Liver (tissue), 9 donors: Measurements from ENCODE around the gene GGN. TPM values are rescaled to one million over a fixed set of nuclear protein-coding genes. Genes with fewer than 3 reads are reported as not detected.

Experiments used
- DNase-seq: peaks from one replicate; pipeline ENCODE4 v3.0.0-alpha.2; 2017; ENCODE audit warnings: low spot score
- H3K27ac ChIP-seq, 2 donors: one replicate each; pipeline ENCODE4 v1.7.0; 2013; ENCODE audit warnings: inconsistent platforms in 2 of 2, low read length in 2 of 2, control low read depth in 1 of 2, low read depth in 1 of 2, mild to moderate bottlenecking in 1 of 2
- H3K27me3 ChIP-seq, 4 donors: one replicate each; pipeline versions ENCODE4 v1.6.1 to v1.7.0; 2013; ENCODE audit warnings: low read length in 3 of 4, inconsistent platforms in 1 of 4, mild to moderate bottlenecking in 1 of 4, moderate library complexity in 1 of 4; ENCODE audit not compliant: control insufficient read depth in 4 of 4, insufficient read depth in 4 of 4
- H3K36me3 ChIP-seq, 4 donors: one replicate each; pipeline versions ENCODE4 v1.6.1 to v1.7.0; 2013; ENCODE audit warnings: low read length in 3 of 4, mild to moderate bottlenecking in 3 of 4, low read depth in 1 of 4, moderate library complexity in 1 of 4; ENCODE audit not compliant: control insufficient read depth in 4 of 4, insufficient read depth in 3 of 4
- H3K4me1 ChIP-seq, 4 donors: one replicate each; pipeline versions ENCODE4 v1.6.1 to v1.7.0; 2013; ENCODE audit warnings: low read length in 3 of 4, mild to moderate bottlenecking in 3 of 4, moderate library complexity in 1 of 4; ENCODE audit not compliant: control insufficient read depth in 4 of 4, insufficient read depth in 4 of 4
- H3K4me3 ChIP-seq, 3 donors: one replicate each; pipeline versions ENCODE4 v1.6.1 to v1.7.0; 2013; ENCODE audit warnings: low read length in 3 of 3, control low read depth in 1 of 3, low read depth in 1 of 3, mild to moderate bottlenecking in 1 of 3
- H3K9ac ChIP-seq, 2 donors: one replicate each; pipeline ENCODE4 v1.7.0; 2013; ENCODE audit warnings: low read length in 2 of 2, mild to moderate bottlenecking in 2 of 2, moderate library complexity in 2 of 2, control low read depth in 1 of 2, low read depth in 1 of 2
- H3K9me3 ChIP-seq, 4 donors: one replicate each; pipeline versions ENCODE4 v1.6.1 to v1.7.0; 2013; ENCODE audit warnings: low read length in 3 of 4; ENCODE audit not compliant: control insufficient read depth in 4 of 4
- GABPA ChIP-seq, 2 donors: IDR thresholded peaks in 1 of 2; conservative IDR thresholded peaks in 1 of 2; 2 replicates each; pipeline ENCODE4 v1.6.1; 2016; ENCODE audit warnings: antibody characterized with exemption in 2 of 2, mild to moderate bottlenecking in 1 of 2, moderate library complexity in 1 of 2
- HNF4A ChIP-seq, 2 donors: conservative IDR thresholded peaks; 2 replicates each; pipeline ENCODE4 v1.6.1; 2016; ENCODE audit warnings: antibody characterized with exemption in 2 of 2, mild to moderate bottlenecking in 2 of 2
- HNF4G ChIP-seq: IDR thresholded peaks from 2 replicates; pipeline ENCODE4 v1.6.1; 2016; ENCODE audit warnings: antibody characterized with exemption
- JUND ChIP-seq, 2 donors: IDR thresholded peaks; 2 replicates each; pipeline ENCODE4 v1.6.1; 2016; ENCODE audit warnings: antibody characterized with exemption in 2 of 2
- MAX ChIP-seq: IDR thresholded peaks from 2 replicates; pipeline ENCODE4 v1.6.1; 2016; ENCODE audit warnings: antibody characterized with exemption
- NR2F2 ChIP-seq: IDR thresholded peaks from 2 replicates; pipeline ENCODE4 v1.6.1; 2016; ENCODE audit warnings: antibody characterized with exemption
- RAD21 ChIP-seq, 2 donors: IDR thresholded peaks; 2 replicates each; pipeline ENCODE4 v1.6.1; 2016; ENCODE audit warnings: antibody characterized with exemption in 2 of 2, mild to moderate bottlenecking in 2 of 2
- REST ChIP-seq: IDR thresholded peaks from 2 replicates; pipeline ENCODE4 v1.6.1; 2016; ENCODE audit warnings: antibody characterized with exemption, mild to moderate bottlenecking
- RXRA ChIP-seq, 2 donors: IDR thresholded peaks; 2 replicates each; pipeline ENCODE4 v1.6.1; 2017 to 2018; ENCODE audit warnings: antibody characterized with exemption in 2 of 2, mild to moderate bottlenecking in 1 of 2
- SP1 ChIP-seq: IDR thresholded peaks from 2 replicates; pipeline ENCODE4 v1.6.1; 2018; ENCODE audit warnings: antibody characterized with exemption, mild to moderate bottlenecking
- TAF1 ChIP-seq: conservative IDR thresholded peaks from 2 replicates; pipeline ENCODE4 v1.6.1; 2016; ENCODE audit warnings: antibody characterized with exemption, mild to moderate bottlenecking
- YY1 ChIP-seq: IDR thresholded peaks from 2 replicates; pipeline ENCODE4 v1.6.1; 2016; ENCODE audit warnings: antibody characterized with exemption, mild to moderate bottlenecking
- WGBS: extraction: QIAGEN DNeasy Blood & Tissue Kit; methylation state at CpG from one replicate; pipeline ENCODE4 v1.1.7; 2013; 5-methylcytosine and 5-hydroxymethylcytosine counted together
- polyA plus RNA-seq, 2 donors: library from polyadenylated mRNA; stranded (reverse) in 1 of 2; unstranded in 1 of 2; fragments of 200-250 nt in 1 of 2; fragments of >200 nt in 1 of 2; fragmentation: Nextera tagmentation in 1 of 2; extraction: Ambion mirVana in 1 of 2; gene quantifications; one replicate each; pipeline versions ENCODE4 v1.2.1 to v1.2.3, GENCODE V29; 2013 to 2015
- total RNA-seq, 2 donors: library from RNA; depleted of rRNA; stranded (reverse); fragments of >200 nt; gene quantifications; one replicate each; pipeline ENCODE4 v1.2.3, GENCODE V29; 2014
- TF ChIP-seq, protein P1 (sequence below): IDR thresholded peaks from 2 replicates; pipeline ENCODE4 v1.6.1; 2016; ENCODE audit warnings: antibody characterized with exemption
- TF ChIP-seq, protein P2 (sequence below): IDR thresholded peaks from 2 replicates; pipeline ENCODE4 v1.6.1; 2016; ENCODE audit warnings: antibody characterized with exemption
- TF ChIP-seq, protein P3 (sequence below): fragments of 150-350 bp; IDR thresholded peaks from 2 replicates; pipeline ENCODE4 v1.5.1; 2017; ENCODE audit warnings: improper control_type of control experiment, low read depth, low read length; ENCODE audit not compliant: missing input control
- donor health status: healthy.
- donor health status: healthy.
- donor health status: healthy.
- donor health status: healthy.
- donor health status: healthy.

Gene GGN
- total and polyA plus RNA-seq, 4 donors: not detected

GRCh38 chr19:38389101-38389925, 1.5 kb upstream of the GGN start:
- Histone ChIP-seq H3K27me3 (peaks cover 0 to 3% (median 0%) of the 10 kb centered on the region in 4 donors), H3K9ac (no peak overlapping the region), H3K27ac (no peak overlapping the region), H3K4me1 (peaks cover 7 to 23% (median 16%) of the 10 kb centered on the region in 4 donors), H3K36me3 (peaks cover 0 to under 1% (median 0%) of the 10 kb centered on the region in 4 donors), H3K9me3 (no peaks in the 10 kb centered on the region), H3K4me3 (no peak overlapping the region)
- TF ChIP-seq HNF4G (no peak), HNF4A (conservative IDR thresholded peaks at IDR 0.05) (no peak), RAD21 (IDR thresholded peaks at IDR 0.05) (no peak), JUND (IDR thresholded peaks at IDR 0.05) (no peak), SP1 (no peak), REST (no peak), YY1 (no peak), RXRA (IDR thresholded peaks at IDR 0.05) (no peak), NR2F2 (no peak), GABPA (IDR thresholded peaks at IDR 0.05 in 1 of 2, conservative IDR thresholded peaks at IDR 0.05 in 1 of 2) (no peak), MAX (no peak), TAF1 (no peak)
- TF ChIP-seq, protein P1, sequence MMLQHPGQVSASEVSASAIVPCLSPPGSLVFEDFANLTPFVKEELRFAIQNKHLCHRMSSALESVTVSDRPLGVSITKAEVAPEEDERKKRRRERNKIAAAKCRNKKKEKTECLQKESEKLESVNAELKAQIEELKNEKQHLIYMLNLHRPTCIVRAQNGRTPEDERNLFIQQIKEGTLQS: no peak
- TF ChIP-seq, protein P2, sequence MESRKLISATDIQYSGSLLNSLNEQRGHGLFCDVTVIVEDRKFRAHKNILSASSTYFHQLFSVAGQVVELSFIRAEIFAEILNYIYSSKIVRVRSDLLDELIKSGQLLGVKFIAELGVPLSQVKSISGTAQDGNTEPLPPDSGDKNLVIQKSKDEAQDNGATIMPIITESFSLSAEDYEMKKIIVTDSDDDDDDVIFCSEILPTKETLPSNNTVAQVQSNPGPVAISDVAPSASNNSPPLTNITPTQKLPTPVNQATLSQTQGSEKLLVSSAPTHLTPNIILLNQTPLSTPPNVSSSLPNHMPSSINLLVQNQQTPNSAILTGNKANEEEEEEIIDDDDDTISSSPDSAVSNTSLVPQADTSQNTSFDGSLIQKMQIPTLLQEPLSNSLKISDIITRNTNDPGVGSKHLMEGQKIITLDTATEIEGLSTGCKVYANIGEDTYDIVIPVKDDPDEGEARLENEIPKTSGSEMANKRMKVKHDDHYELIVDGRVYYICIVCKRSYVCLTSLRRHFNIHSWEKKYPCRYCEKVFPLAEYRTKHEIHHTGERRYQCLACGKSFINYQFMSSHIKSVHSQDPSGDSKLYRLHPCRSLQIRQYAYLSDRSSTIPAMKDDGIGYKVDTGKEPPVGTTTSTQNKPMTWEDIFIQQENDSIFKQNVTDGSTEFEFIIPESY: no peak
- TF ChIP-seq, protein P3, sequence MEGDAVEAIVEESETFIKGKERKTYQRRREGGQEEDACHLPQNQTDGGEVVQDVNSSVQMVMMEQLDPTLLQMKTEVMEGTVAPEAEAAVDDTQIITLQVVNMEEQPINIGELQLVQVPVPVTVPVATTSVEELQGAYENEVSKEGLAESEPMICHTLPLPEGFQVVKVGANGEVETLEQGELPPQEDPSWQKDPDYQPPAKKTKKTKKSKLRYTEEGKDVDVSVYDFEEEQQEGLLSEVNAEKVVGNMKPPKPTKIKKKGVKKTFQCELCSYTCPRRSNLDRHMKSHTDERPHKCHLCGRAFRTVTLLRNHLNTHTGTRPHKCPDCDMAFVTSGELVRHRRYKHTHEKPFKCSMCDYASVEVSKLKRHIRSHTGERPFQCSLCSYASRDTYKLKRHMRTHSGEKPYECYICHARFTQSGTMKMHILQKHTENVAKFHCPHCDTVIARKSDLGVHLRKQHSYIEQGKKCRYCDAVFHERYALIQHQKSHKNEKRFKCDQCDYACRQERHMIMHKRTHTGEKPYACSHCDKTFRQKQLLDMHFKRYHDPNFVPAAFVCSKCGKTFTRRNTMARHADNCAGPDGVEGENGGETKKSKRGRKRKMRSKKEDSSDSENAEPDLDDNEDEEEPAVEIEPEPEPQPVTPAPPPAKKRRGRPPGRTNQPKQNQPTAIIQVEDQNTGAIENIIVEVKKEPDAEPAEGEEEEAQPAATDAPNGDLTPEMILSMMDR: no peak
- WGBS: 10% methylated on average over 28 of the region's 28 CpGs
- no peak for DNase-seq
